ENCODE data around the gene STEAP2.
"Not testable (repeated sequence)": the region's sequence is repeated elsewhere in the genome, so short reads cannot be mapped to it uniquely, and the experiment has no call there.

The STEAP2 gene

GRCh38 chr7:90233569-90233968, 22.0 kb downstream of the STEAP2 start:
- no peak for DNase-seq (ENCODE audit: low read depth in 2 of 2)

- DNase-seq (ENCODE audit: low read depth in 2 of 2): no peak
Measured at GRCh38 chr7:90236721-90237289, 25.3 kb downstream of the STEAP2 start.

- DNase-seq (ENCODE audit: low read depth in 2 of 2): no peak
Measured at GRCh38 chr7:90238022-90238421, 26.5 kb downstream of the STEAP2 start.

- DNase-seq (ENCODE audit: low read depth in 2 of 2): no peak
Measured at GRCh38 chr7:90238583-90238982, 27.0 kb downstream of the STEAP2 start.

GRCh38 chr7:90239050-90239449, 27.5 kb downstream of the STEAP2 start:
- DNase-seq (ENCODE audit: low read depth in 2 of 2): no peak

GRCh38 chr7:90239625-90240228, 28.2 kb downstream of the STEAP2 start:
- no peak for DNase-seq (ENCODE audit: low read depth in 2 of 2)

DNA sequence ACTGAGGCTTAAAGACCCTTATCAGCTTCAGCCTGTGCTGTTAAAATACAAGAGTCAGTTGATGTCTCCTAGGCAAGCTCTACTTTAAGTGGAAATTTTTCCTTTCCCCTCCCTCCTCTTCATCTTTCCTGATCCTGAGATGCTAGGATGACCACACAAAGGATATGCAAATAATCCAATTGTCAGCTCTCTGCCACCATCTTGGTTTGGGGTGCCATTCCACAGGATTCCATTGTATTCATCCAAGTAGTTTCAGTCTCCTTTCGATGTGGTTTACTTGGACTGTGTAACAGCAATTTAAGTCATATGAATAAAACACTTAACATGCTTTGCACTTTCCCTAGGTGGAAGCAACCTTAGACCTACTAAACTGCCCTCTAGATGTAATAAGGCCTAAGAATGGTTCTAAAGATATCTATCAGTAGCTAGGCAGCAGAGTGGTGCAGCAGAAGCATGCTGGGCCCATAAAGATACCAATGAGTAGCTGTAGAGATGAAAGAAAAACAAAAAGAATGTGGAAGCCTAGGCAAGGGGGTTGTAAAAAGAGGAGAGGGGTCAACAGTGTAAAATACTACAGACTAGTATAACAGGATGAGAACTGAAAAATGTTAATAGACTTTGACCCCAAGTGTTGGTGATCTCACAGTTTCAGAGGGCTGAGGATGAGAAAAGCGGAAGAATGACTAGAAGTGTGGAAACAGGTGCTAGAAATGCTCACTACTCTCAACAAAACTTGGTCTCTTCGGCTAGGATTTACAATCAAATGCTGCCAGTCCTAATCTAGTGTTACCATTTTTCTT, 31.0 kb downstream of the STEAP2 start:
- DNase-seq (ENCODE audit: low read depth in 2 of 2): no peak

GRCh38 chr7:90243556-90243955, 32.0 kb downstream of the STEAP2 start:
- no peak for DNase-seq (ENCODE audit: low read depth in 2 of 2)

- DNase-seq (ENCODE audit: low read depth in 2 of 2): no peak
Measured at GRCh38 chr7:90244565-90244908, 33.0 kb downstream of the STEAP2 start.

- DNase-seq (ENCODE audit: low read depth in 2 of 2): peak; percentile 85 to 86
Measured at GRCh38 chr7:90244909-90245851, 33.6 kb downstream of the STEAP2 start, which contains the start of gene CFAP69. CFAP69 (plus strand) TSS chr7:90245174; CDS start chr7:90245425, 251 bp downstream.

DNA sequence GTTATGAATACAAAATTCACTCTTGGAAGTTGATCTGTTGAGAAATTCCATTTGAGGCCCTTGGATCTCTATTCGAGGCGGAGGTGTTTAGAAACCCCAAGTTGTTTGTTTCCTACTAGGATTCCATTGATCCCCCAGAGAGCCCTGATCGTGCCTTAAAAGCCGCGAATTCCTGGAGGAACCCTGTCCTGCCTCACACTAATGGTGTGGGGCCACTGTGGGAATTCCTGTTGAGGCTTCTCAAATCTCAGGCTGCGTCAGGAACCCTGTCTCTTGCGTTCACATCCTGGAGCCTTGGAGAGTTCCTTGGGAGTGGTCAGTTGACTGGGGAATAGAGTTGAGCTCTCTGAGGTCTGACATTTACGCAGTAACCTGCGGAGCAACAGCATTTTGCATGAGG, 34.6 kb downstream of the STEAP2 start:
- no peak for DNase-seq (ENCODE audit: low read depth in 2 of 2)

DNA sequence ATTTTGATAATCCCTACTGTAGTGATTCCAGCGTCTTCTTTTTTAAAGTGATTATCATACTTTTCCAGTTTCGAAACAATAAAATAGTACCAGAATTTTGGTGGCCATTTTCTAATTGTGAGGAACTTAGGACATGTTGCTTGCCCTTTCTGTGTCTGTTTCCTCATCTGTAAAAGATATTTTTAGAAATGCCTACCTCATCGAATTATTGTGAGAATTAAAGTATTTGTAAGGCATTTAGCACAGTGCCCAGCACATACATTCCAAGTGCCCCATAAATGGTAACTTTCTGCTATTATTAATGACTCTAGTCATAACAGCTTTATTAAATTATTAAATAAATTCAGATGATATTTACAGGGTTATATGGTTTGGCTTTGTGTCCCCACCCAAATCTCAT, 37.2 kb downstream of the STEAP2 start:
- no peak for DNase-seq (ENCODE audit: low read depth in 2 of 2)

DNA sequence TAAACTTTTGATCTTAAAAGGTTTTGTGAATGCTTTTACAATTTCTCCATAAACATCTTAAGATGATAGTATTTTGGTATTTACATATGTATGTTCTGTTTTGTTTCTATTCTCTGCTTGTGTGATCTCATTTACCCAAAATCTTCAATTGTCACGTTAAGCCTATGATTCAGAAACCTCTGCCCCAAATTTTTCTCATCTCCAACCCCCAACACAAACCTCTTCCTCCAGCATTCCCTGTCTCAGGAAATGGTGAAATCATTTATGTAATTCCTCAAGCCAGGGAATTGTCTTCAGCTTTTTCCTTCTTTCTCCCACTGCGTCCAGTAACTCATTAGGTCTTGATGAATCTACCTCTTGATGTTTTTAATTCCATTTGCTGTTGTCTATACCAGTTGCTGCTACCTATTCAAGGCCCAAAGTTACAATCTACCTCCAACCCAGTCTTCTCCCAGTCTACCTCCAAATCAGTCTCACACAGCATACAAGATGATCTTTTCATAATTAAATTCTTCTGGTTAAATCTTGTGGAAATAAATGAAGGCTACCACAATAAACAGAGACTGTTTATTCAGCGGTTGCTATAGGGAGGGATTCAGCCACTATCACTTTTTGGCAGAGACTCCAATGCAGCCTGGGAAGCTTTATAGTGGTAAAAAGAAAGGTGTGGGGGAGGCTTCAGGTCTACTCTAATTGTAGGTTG, 39.2 kb downstream of the STEAP2 start:
- DNase-seq (ENCODE audit: low read depth in 2 of 2): no peak

DNA sequence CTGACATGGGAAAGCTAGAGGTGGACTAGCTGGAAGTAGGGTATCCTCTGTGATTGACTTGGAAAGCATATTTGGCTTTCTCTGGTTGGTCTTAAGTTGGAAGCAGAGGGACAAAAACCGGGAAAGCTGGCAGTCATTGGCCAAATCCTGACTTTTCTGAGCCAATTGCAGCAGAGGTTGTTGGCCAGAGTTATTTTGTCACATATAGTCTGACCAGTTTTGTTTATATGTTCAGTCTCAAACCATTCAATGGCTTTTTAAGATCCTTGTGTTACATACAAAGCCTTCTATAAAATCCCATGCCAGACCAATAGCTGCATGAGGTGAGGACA, 39.7 kb downstream of the STEAP2 start:
- no peak for DNase-seq (ENCODE audit: low read depth in 2 of 2)

GRCh38 chr7:90256011-90256410, 44.5 kb downstream of the STEAP2 start:
- DNase-seq (ENCODE audit: low read depth in 2 of 2): not testable (repeated sequence)

- DNase-seq (ENCODE audit: low read depth in 2 of 2): no peak
Measured at GRCh38 chr7:90256778-90257177, 45.2 kb downstream of the STEAP2 start.

GRCh38 chr7:90261441-90261840, 49.9 kb downstream of the STEAP2 start:
- DNase-seq (ENCODE audit: low read depth in 2 of 2): no peak

DNA sequence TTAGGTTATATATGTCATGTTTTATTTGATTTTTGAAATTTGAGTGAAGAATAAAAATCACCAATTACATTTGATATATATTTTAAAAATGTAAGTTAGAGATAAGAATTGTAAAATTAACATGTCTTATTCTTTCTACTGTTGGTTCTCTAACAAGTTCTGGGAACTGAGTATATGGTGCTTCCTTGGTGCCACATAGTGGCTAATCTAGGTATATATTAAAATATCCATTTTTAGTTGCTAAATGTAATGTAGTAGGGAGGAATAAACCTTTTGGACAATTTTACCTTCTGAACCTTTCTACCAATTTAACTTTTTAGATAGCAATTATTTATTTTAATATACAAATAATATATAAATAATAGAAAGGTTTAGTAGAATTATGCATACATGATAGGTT, 50.9 kb downstream of the STEAP2 start:
- DNase-seq (ENCODE audit: low read depth in 2 of 2): no peak

DNA sequence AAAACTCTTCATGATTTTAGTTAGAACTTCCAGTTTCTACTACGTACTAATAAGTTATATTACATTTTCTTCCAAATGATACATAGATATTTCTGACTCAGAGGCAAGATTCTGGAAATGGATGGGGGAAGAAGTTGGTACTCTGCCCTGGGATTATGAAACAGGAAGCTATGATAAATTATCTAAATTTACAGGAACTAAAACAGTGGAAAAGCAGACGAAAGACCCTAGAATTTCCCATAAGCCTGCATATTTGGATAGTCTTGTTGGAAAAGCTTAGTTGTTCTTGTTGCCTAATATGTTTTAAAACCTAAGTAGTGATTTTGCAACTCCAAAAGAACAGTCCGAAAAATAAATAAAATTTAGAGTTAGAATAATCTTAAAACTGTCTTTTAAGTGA, 55.3 kb downstream of the STEAP2 start:
- no peak for DNase-seq (ENCODE audit: low read depth in 2 of 2)

- no peak for DNase-seq (ENCODE audit: low read depth in 2 of 2)
Measured at GRCh38 chr7:90267263-90267858, 55.8 kb downstream of the STEAP2 start.

GRCh38 chr7:90269163-90269562, 57.6 kb downstream of the STEAP2 start:
- DNase-seq (ENCODE audit: low read depth in 2 of 2): no peak
